ENCODE results near the gene EPB41.
A peak's percentile ranks its signal among the peaks of the same experiment; 100 is the strongest.

The EPB41 gene

DNA sequence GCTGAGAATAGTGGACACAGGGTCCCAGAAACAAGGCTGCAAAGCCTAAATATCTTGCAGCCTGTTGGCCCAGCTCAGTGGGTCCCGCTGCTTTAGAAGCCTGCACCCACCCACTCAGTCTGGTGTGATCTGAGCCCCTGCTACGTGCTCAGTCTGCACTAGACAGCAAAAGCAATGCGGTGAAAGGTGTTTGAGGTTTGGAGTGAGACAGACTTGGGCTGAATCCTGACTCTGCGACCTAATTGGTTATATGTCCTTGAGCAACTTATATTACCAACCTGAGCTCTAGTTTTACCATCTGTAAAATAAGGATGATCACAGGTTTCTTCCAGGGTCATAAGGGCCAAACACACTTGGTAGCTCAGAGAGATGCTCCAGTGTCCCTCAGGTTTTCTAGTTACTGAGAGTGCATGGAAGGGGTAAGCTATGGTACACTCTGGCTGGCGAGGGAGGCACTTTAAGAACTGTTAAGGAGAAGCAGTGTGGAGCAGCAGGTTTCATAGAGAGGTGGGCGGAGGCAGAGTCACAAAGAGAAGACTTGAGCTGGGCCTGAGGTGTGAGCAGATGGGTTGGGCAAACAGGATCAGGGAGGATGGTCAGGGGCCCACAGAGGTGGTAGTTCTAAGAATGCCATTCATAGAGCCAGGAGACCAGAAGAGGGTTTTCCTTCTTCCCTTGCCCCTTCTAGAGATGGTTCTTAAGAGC, 199.2 kb downstream of the EPB41 start:
- no peak for TF ChIP-seq ELF4 (IDR thresholded peaks at IDR 0.05)
- TF ChIP-seq L3MBTL2 (conservative IDR thresholded peaks at IDR 0.05), result no peak
- TF ChIP-seq ZNF384 (IDR thresholded peaks at IDR 0.05), result no peak
- no peak for TF ChIP-seq NFRKB (IDR thresholded peaks at IDR 0.05)
- TF ChIP-seq ARNT (IDR thresholded peaks at IDR 0.05), result no peak
- no peak for TF ChIP-seq SP1 (IDR thresholded peaks at IDR 0.05)
- TF ChIP-seq, protein P1, sequence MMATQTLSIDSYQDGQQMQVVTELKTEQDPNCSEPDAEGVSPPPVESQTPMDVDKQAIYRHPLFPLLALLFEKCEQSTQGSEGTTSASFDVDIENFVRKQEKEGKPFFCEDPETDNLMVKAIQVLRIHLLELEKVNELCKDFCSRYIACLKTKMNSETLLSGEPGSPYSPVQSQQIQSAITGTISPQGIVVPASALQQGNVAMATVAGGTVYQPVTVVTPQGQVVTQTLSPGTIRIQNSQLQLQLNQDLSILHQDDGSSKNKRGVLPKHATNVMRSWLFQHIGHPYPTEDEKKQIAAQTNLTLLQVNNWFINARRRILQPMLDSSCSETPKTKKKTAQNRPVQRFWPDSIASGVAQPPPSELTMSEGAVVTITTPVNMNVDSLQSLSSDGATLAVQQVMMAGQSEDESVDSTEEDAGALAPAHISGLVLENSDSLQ (IDR thresholded peaks at IDR 0.05), result no peak
- TF ChIP-seq FOXM1 (IDR thresholded peaks at IDR 0.05; ENCODE audit: borderline replicate concordance), result no peak
- TF ChIP-seq FOXK2 (IDR thresholded peaks at IDR 0.05), result no peak
- TF ChIP-seq TARDBP (IDR thresholded peaks at IDR 0.05), result no peak
- no peak for TF ChIP-seq FOXA1 (IDR thresholded peaks at IDR 0.05)
- no peak for TF ChIP-seq HDGF (IDR thresholded peaks at IDR 0.05; ENCODE audit: borderline replicate concordance)
- CTCF ChIA-PET, result no interaction called here
- no peak for DNase-seq (ENCODE audit: extremely low spot score)
- POLR2A ChIA-PET, result interaction anchor here (1.0 to 2.1 kb wide), 2 partner anchors 11 to 68 kb away, joined by 4 to 8 read pairs; partner anchors contain the start of genes SRSF4 and TMEM200B

GRCh38 chr1:29114654-29115053, 200.3 kb downstream of the EPB41 start:
- no peak for DNase-seq (ENCODE audit: extremely low spot score)
- POLR2A ChIA-PET, result no interaction called here
- CTCF ChIA-PET, result no interaction called here
- TF ChIP-seq BHLHE40 (IDR thresholded peaks at IDR 0.05; ENCODE audit: borderline replicate concordance), result no peak
- no peak for TF ChIP-seq LEF1 (IDR thresholded peaks at IDR 0.05; ENCODE audit: borderline replicate concordance)
- no peak for TF ChIP-seq SP1 (IDR thresholded peaks at IDR 0.05)
- TF ChIP-seq CTBP1 (IDR thresholded peaks at IDR 0.05; ENCODE audit: borderline replicate concordance), result no peak
- no peak for TF ChIP-seq L3MBTL2 (conservative IDR thresholded peaks at IDR 0.05)
- no peak for TF ChIP-seq ELF4 (IDR thresholded peaks at IDR 0.05)
- TF ChIP-seq SUZ12 (IDR thresholded peaks at IDR 0.05), result no peak
- no peak for TF ChIP-seq FOXM1 (IDR thresholded peaks at IDR 0.05; ENCODE audit: borderline replicate concordance)
- no peak for TF ChIP-seq FOXK2 (IDR thresholded peaks at IDR 0.05)

- TF ChIP-seq NFRKB (IDR thresholded peaks at IDR 0.05) (no peak), LEF1 (IDR thresholded peaks at IDR 0.05; ENCODE audit: borderline replicate concordance) (no peak), ELF4 (IDR thresholded peaks at IDR 0.05) (no peak), L3MBTL2 (conservative IDR thresholded peaks at IDR 0.05) (no peak), BHLHE40 (IDR thresholded peaks at IDR 0.05; ENCODE audit: borderline replicate concordance) (no peak), HDGF (IDR thresholded peaks at IDR 0.05; ENCODE audit: borderline replicate concordance) (no peak), SUZ12 (IDR thresholded peaks at IDR 0.05) (no peak), TARDBP (IDR thresholded peaks at IDR 0.05) (no peak), FOXM1 (IDR thresholded peaks at IDR 0.05; ENCODE audit: borderline replicate concordance) (no peak)
- no peak for DNase-seq (ENCODE audit: extremely low spot score)
- CTCF ChIA-PET, result interaction anchor here (0.5 to 0.7 kb wide), 2 partner anchors 47 to 1261 kb away, joined by 3 to 5 read pairs; no protein-coding TSS in a partner anchor
- POLR2A ChIA-PET, result no interaction called here
These were observed 203.0 kb downstream of the EPB41 start for GRCh38 chr1:29117381-29117780.

DNA sequence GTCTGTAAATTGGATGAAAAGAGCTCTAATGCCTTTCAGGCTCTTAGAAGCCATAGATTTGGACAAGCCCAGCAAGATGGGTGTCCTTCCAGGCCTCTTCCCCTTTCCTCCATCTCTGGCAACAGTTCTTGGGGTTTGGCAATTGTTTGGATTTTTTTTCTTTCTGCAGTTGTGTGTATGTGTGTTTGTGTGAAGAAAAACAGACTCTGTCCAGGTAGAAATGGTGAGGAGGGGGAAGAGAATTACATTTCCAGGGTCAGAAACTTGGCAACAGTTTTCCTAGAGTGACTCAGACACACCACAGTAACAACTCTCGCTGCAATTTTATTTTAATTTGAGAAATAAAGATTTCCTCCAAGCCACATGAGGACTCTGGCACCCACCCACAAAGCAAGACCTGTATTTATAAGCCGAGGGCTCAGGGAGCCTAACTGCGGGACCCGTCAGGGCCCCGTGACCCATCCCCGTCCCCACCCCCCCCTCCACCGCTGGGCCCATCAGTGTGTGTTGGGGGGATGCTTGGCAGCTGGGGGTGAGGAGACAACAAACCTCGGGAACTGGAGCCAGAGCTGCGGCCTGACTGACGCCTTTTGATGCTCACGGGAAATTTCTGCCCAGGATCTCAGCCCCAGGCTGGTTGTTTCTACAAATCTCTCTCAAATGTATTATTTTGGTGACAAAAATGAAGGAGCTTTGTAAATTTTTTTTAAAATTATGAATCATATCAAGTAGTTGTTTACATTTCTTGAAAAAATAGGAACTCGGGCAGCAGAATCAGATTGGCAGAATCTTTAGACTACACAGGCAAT, 205.0 kb downstream of the EPB41 start:
- CTCF ChIA-PET, result interaction anchor here (0.6 kb wide), 1 partner anchor 142 kb away, joined by 3 read pairs; no protein-coding TSS in a partner anchor
- TF ChIP-seq ZNF384 (IDR thresholded peaks at IDR 0.05) (no peak), CTBP1 (IDR thresholded peaks at IDR 0.05; ENCODE audit: borderline replicate concordance) (no peak), ARNT (IDR thresholded peaks at IDR 0.05) (no peak), SP1 (IDR thresholded peaks at IDR 0.05) (no peak), FOXK2 (IDR thresholded peaks at IDR 0.05) (no peak), NFRKB (IDR thresholded peaks at IDR 0.05) (no peak), LEF1 (IDR thresholded peaks at IDR 0.05; ENCODE audit: borderline replicate concordance) (no peak), ELF4 (IDR thresholded peaks at IDR 0.05) (no peak), BHLHE40 (IDR thresholded peaks at IDR 0.05; ENCODE audit: borderline replicate concordance) (no peak), HDGF (IDR thresholded peaks at IDR 0.05; ENCODE audit: borderline replicate concordance) (no peak), L3MBTL2 (conservative IDR thresholded peaks at IDR 0.05) (no peak), FOXM1 (IDR thresholded peaks at IDR 0.05; ENCODE audit: borderline replicate concordance) (no peak), FOXA1 (IDR thresholded peaks at IDR 0.05) (no peak)
- DNase-seq (ENCODE audit: extremely low spot score), result no peak
- POLR2A ChIA-PET, result interaction anchor here (0.9 to 1.5 kb wide), 2 partner anchors 62 to 63 kb away, joined by 3 to 4 read pairs; partner anchors contain the start of gene SRSF4

DNA sequence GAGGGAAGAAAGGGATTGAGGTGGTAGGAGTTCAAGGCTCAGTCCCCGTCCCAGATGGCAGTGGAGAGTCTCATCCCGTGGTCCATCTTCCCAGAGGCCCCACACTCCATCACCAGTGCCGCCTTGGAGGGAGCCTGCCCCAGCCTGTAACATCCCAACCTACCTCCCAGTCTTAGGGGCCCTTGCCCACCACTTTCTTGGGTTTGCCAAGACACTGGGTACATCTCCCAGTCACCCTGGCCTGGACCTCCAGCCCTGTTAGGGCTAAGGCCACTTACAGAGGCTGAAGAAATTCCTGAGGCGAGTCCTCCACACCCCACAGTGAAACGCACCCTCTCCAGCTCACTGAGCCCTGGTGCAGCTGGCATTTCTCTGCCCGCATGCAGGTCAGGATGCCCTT, 206.0 kb downstream of the EPB41 start:
- peak; percentile 8 for DNase-seq (ENCODE audit: extremely low spot score)
- CTCF ChIA-PET, result no interaction called here
- POLR2A ChIA-PET, result interaction anchor here (1.5 kb wide), 1 partner anchor 61 kb away, joined by 3 read pairs; the partner anchor contains the start of gene SRSF4
- TF ChIP-seq L3MBTL2 (conservative IDR thresholded peaks at IDR 0.05) (no peak), FOXM1 (IDR thresholded peaks at IDR 0.05; ENCODE audit: borderline replicate concordance) (no peak), HDGF (IDR thresholded peaks at IDR 0.05; ENCODE audit: borderline replicate concordance) (no peak), SP1 (IDR thresholded peaks at IDR 0.05) (no peak), CTBP1 (IDR thresholded peaks at IDR 0.05; ENCODE audit: borderline replicate concordance) (no peak), SUZ12 (IDR thresholded peaks at IDR 0.05) (no peak), BHLHE40 (IDR thresholded peaks at IDR 0.05; ENCODE audit: borderline replicate concordance) (no peak), ARNT (IDR thresholded peaks at IDR 0.05) (no peak)
- TF ChIP-seq, protein P1 (IDR thresholded peaks at IDR 0.05), result no peak

- ChIA-PET CTCF (no interaction called here), POLR2A (no interaction called here)
- TF ChIP-seq TARDBP (IDR thresholded peaks at IDR 0.05), result no peak
- TF ChIP-seq SUZ12 (IDR thresholded peaks at IDR 0.05), result no peak
- TF ChIP-seq SP1 (IDR thresholded peaks at IDR 0.05), result no peak
- peak; percentile 5 for DNase-seq (ENCODE audit: extremely low spot score)
These were observed 206.6 kb downstream of the EPB41 start for GRCh38 chr1:29120947-29121485.
